ENCODE measurements around the gene ESR2. TPM values are rescaled to one million over a fixed set of nuclear protein-coding genes. Genes with fewer than 3 reads are reported as not detected.

The ESR2 gene
- total RNA-seq, 1 donor from 2014 or later, result 0.06 TPM

- no peak for TF ChIP-seq CTCF (conservative IDR thresholded peaks at IDR 0.05; ENCODE audit: low read depth, low read length)
- no peak overlapping the region for H3K4me3 ChIP-seq (ENCODE audit: low read depth, low read length)
- DNase-seq (ENCODE audit: low read depth), result peak; percentile 20
Observed at GRCh38 chr14:64234877-64235651, 59.1 kb downstream of the ESR2 start.

GRCh38 chr14:64233531-64234190 is 60.5 kb downstream of the ESR2 start:
- TF ChIP-seq CTCF (conservative IDR thresholded peaks at IDR 0.05; ENCODE audit: low read depth, low read length), result no peak

GRCh38 chr14:64232944-64233343 is 61.2 kb downstream of the ESR2 start:
- H3K4me3 ChIP-seq (ENCODE audit: low read depth, low read length), result no peak overlapping the region
- no peak for TF ChIP-seq CTCF (conservative IDR thresholded peaks at IDR 0.05; ENCODE audit: low read depth, low read length)
- no peak for DNase-seq (ENCODE audit: low read depth)

More at GRCh38 chr14:64233531-64234190, 60.5 kb downstream of the ESR2 start:
- DNase-seq (ENCODE audit: low read depth), result no peak
- no peak overlapping the region for H3K4me3 ChIP-seq (ENCODE audit: low read depth, low read length)

GRCh38 chr14:64232095-64232838 is 61.9 kb downstream of the ESR2 start:
- H3K4me3 ChIP-seq (ENCODE audit: low read depth, low read length), result no peak overlapping the region
- TF ChIP-seq CTCF (conservative IDR thresholded peaks at IDR 0.05; ENCODE audit: low read depth, low read length), result no peak
- DNase-seq (ENCODE audit: low read depth), result peak; percentile 13

GRCh38 chr14:64229489-64229888 is 64.7 kb downstream of the ESR2 start:
- TF ChIP-seq CTCF (conservative IDR thresholded peaks at IDR 0.05; ENCODE audit: low read depth, low read length), result no peak
- H3K4me3 ChIP-seq (ENCODE audit: low read depth, low read length), result no peak overlapping the region
- no peak for DNase-seq (ENCODE audit: low read depth)

- TF ChIP-seq CTCF (conservative IDR thresholded peaks at IDR 0.05; ENCODE audit: low read depth, low read length), result no peak
- no peak for DNase-seq (ENCODE audit: low read depth)
- no peak overlapping the region for H3K4me3 ChIP-seq (ENCODE audit: low read depth, low read length)
Observed at GRCh38 chr14:64227856-64228255, 66.3 kb downstream of the ESR2 start.
